GM12873 (cell line): ENCODE results near the gene SMIM45.

Experiments used
- TF ChIP-seq, protein P1 (sequence below): IDR thresholded peaks from 2 replicates; pipeline ENCODE4 v1.5.1; 2012; ENCODE audit warnings: low read depth, mild to moderate bottlenecking, moderate library complexity, low read length, control low read depth; ENCODE audit not compliant: insufficient read depth; ENCODE audit errors: missing control alignments

SMIM45 gene

DNA sequence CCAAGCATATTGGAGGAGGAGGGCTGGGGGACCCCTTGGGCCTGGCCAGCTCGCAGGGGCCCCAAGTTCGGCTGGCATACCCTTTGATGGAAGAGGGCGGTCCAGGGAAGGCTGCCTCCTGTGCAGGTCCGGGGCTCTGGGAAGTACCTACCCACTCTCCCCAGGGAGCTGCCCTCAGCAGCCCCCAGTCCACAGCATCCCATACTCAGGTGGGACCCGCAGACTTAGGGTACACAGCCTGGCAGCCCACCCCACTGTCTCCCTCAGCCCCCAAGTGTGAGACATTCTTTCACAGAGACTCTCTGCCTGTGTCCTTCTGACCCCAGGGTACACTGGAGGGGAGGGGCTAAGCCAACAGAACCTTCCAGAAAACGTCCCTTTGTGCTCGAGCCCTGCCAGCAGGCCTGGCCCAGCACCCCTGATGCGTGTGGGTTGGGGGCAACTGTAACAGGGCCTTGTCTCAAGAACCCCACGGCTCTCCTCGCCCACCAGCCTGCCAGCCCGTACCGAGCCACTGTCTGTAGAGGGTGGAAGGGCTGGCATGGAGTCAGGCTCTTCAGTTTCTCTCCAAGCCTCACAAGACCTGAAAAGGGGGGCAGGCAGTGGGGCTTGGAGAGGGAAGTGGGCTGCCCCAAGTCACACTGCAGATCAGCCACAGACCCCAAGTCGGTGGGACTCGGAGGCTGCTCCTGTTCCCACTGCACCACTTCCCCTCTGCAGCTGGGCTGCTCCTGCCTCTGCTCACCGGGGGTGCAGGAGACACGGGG is 18.4 kb upstream of the SMIM45 start:
- TF ChIP-seq, protein P1, sequence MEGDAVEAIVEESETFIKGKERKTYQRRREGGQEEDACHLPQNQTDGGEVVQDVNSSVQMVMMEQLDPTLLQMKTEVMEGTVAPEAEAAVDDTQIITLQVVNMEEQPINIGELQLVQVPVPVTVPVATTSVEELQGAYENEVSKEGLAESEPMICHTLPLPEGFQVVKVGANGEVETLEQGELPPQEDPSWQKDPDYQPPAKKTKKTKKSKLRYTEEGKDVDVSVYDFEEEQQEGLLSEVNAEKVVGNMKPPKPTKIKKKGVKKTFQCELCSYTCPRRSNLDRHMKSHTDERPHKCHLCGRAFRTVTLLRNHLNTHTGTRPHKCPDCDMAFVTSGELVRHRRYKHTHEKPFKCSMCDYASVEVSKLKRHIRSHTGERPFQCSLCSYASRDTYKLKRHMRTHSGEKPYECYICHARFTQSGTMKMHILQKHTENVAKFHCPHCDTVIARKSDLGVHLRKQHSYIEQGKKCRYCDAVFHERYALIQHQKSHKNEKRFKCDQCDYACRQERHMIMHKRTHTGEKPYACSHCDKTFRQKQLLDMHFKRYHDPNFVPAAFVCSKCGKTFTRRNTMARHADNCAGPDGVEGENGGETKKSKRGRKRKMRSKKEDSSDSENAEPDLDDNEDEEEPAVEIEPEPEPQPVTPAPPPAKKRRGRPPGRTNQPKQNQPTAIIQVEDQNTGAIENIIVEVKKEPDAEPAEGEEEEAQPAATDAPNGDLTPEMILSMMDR: no peak

DNA sequence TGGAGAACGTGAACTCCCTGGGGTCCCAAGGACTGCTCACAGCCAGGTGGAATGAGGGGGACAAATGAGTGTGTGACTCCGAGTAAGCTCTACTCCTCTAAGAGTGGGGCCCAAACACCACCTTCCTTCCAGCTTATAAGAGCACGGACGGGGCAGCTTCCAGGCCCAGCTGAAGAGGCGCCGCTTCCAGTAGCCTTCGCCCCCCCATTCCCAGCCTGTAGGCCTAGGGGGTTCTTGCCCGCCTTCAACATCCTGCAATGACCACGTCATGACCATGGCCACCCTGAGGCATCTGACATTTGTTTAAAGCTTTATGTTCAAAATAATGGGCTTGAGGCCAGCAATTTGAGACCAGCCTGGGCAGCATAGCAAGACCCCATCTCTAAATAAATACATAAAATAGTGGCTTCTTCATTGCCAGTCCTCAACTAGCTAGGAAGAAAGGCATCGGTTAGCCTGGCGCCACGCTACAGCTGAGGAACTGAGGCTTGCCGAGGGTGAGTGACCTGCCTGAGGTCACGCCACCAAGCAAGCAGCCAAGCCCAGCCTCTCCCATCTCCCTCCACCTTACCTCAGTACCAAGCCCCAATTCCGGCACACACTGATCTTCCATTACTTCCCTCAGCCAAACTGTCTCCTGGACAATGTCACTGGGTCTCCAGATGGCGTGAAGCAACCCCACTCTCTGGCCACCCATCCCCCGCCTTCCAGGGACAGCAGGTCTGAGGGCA is 17.5 kb upstream of the SMIM45 start:
- TF ChIP-seq, protein P1: no peak

DNA sequence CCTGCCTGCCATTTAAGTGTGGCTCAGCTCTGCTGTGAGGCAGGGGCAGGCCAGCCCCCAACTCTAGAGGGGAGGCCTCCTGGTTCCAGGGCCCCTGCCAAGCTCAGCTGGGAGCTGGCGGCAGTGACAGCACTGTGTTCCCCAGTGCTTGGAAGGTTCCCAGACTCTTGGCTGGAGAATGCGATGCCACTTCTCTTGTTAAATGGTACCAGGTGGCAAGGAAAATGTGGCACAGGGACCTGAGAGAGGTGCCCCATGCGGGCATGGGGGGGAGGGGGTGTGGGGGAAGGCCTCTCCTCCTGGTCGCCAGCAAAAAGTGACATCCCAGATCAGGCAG is 17.0 kb upstream of the SMIM45 start:
- TF ChIP-seq, protein P1: no peak

DNA sequence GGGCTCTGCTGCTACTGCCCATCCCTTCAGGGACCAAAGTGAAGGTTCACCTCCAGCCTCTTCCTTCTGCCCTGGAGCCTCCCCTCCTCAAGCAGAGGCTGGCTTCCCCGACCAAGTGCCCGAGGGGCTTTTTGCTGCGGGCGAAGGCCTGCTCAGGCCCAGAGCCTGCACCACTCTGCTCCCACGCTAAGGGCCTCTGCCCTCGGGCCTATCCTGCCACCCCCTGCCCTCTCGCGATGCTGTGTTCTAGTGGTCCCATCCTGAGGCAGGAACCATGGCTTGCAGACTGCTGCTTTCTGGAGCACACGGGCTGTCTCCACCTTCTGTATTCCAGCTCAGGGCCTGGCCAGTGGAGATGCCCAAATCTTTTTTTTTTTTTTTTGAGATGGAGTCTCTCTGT is 16.4 kb upstream of the SMIM45 start:
- TF ChIP-seq, protein P1: no peak

DNA sequence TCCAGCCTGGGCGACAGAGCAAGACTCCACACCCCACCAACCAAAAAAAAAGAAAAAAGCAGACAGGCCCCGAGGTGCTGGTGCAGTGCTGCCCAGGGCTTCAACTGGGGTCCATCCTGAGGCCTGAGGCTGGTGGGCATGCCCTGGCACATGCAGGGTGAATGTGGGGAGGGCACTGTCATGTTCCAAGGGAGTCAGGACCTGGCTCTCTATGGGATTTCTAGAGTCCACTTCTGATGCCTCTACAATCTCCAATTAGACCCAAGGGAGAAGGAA is 15.1 kb upstream of the SMIM45 start:
- TF ChIP-seq, protein P1: no peak

DNA sequence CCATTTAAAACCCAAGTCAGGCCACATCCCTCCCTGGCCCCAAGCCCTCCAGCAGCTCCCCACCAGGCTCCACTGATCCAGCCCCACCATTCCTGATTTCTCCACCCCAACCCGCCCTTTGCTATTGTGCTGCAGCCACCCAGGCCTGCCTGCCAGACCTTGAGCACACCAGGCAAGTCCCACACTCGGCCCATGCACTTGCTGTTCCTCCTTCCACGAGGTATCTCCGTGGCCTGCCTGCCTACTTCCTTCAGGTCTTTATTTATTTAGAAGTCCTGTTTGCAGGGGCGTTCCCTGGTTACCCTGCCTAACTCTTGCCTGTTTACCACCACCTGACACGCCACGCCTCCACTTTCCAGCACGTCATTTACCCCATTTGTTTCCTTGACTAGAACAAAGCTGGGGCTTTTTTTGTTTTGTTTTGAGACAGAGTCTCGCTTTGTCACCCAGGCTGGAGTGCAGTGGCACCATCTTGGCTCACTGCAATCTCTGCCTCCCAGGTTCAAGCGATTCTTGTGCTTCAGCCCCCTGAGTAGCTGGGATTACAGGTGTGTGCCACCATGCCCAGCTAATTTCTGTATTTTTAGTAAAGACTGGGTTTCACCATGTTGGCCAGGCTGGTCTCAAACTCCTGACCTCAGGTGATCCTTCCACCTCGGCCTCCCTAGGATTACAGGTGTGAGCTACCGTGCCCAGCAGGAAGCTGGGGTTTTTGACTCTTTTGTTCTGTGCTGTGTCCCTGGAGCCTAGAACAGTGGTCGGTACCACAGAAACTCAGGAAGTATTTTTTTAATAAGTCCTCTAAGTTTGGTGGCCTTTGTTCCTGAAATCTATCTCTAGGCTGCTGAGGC is 11.7 kb upstream of the SMIM45 start:
- TF ChIP-seq, protein P1: no peak
